GOT3 (cell line): ENCODE measurements around the gene SLC25A25.
"Not testable (repeated sequence)": the region's sequence is repeated elsewhere in the genome, so short reads cannot be mapped to it uniquely, and the experiment has no call there.

Source experiments
- DNase-seq: peaks from one replicate; lab custom pipeline; 2025; ENCODE audit warnings: mixed read lengths; lab: John Stamatoyannopoulos, UW

SLC25A25 gene

GRCh38 chr9:128124873-128125579 is 57.0 kb downstream of the SLC25A25 start:
- no peak for DNase-seq

- no peak for DNase-seq
Measured at GRCh38 chr9:128125580-128126354, 57.7 kb downstream of the SLC25A25 start.

- peak; percentile 15 for DNase-seq
Measured at GRCh38 chr9:128127568-128127989, 59.5 kb downstream of the SLC25A25 start, which contains the start of gene PTGES2. Gene PTGES2 (minus strand): TSS chr9:128127729. CDS start chr9:128127717, 12 bp downstream.

- peak; percentile 38 for DNase-seq
Measured at GRCh38 chr9:128127990-128128835, 60.2 kb downstream of the SLC25A25 start.

- DNase-seq, result no peak
Measured at GRCh38 chr9:128128836-128129590, 61.0 kb downstream of the SLC25A25 start.

GRCh38 chr9:128129976-128130590 is 62.1 kb downstream of the SLC25A25 start:
- not testable (repeated sequence) for DNase-seq

GRCh38 chr9:128130651-128131050 is 62.6 kb downstream of the SLC25A25 start:
- not testable (repeated sequence) for DNase-seq

- not testable (repeated sequence) for DNase-seq
Measured at GRCh38 chr9:128131346-128131745, 63.3 kb downstream of the SLC25A25 start.

- not testable (repeated sequence) for DNase-seq
Measured at GRCh38 chr9:128132139-128132538, 64.1 kb downstream of the SLC25A25 start.

- DNase-seq, result not testable (repeated sequence)
Measured at GRCh38 chr9:128135561-128135960, 67.5 kb downstream of the SLC25A25 start.

GRCh38 chr9:128136816-128137793 is 69.1 kb downstream of the SLC25A25 start:
- DNase-seq, result no peak

GRCh38 chr9:128138001-128138400 is 70.0 kb downstream of the SLC25A25 start:
- no peak for DNase-seq

GRCh38 chr9:128139621-128140020 is 71.6 kb downstream of the SLC25A25 start:
- DNase-seq, result no peak

- DNase-seq, result no peak
Measured at GRCh38 chr9:128141604-128142003, 73.6 kb downstream of the SLC25A25 start.

- no peak for DNase-seq
Measured at GRCh38 chr9:128142061-128142460, 74.0 kb downstream of the SLC25A25 start.

- no peak for DNase-seq
Measured at GRCh38 chr9:128142596-128142995, 74.6 kb downstream of the SLC25A25 start.

GRCh38 chr9:128143525-128144238 is 75.7 kb downstream of the SLC25A25 start:
- no peak for DNase-seq

GRCh38 chr9:128144239-128145181 is 76.5 kb downstream of the SLC25A25 start:
- no peak for DNase-seq
